ENCODE data around the gene TMEM259. TPM values are rescaled to one million over a fixed set of nuclear protein-coding genes. Genes with fewer than 3 reads are reported as not detected.

TMEM259 gene
- total and polyA plus RNA-seq, 9 of the 15 experiments (the other 6 are each of a cell fraction or from before 2014, with no cell fraction given) = 0.52 to 231 (median 63.6) TPM

GRCh38 chr19:1040476-1041271 is 19.8 kb upstream of the TMEM259 start (continued):
- TF ChIP-seq CTCFL (IDR thresholded peaks at IDR 0.05; ENCODE audit: borderline replicate concordance, insufficient read depth, low read depth, low read length, poor library complexity, severe bottlenecking) (no peak), ZC3H8 (IDR thresholded peaks at IDR 0.05) (no peak), CBFA2T2 (conservative IDR thresholded peaks at IDR 0.05) (peak; percentile 84), ATF7 (IDR thresholded peaks at IDR 0.05) (peak; percentile 78), LEF1 (IDR thresholded peaks at IDR 0.05) (peak; percentile 50; the same call in 1 of the 2 replicates), CBX3 (IDR thresholded peaks at IDR 0.05; ENCODE audit: borderline replicate concordance in 1 of 2, low read length in 2 of 2) (peak in 1 of 2 experiments; percentile 49; a peak in 1 of 3 replicates), JUN (IDR thresholded peaks at IDR 0.05; ENCODE audit: borderline replicate concordance, low read depth, low read length) (peak; percentile 51; the same call in 1 of the 2 replicates), JUN (CRISPR knock-in tag; IDR thresholded peaks at IDR 0.05; ENCODE audit: borderline replicate concordance) (no peak), JUND (IDR thresholded peaks at IDR 0.05; ENCODE audit: borderline replicate concordance, low read depth, low read length) (peak; percentile 50), JUND (tag; IDR thresholded peaks at IDR 0.05; ENCODE audit: borderline replicate concordance, low read depth, low read length) (peak; percentile 62; the same call in 2 of the 3 replicates), BCOR (IDR thresholded peaks at IDR 0.05) (peak; percentile 100), CUX1 (CRISPR knock-in tag; IDR thresholded peaks at IDR 0.05) (no peak), POLR2AphosphoS2 (IDR thresholded peaks at IDR 0.05; ENCODE audit: low read length) (no peak), PKNOX1 (IDR thresholded peaks at IDR 0.05) (peak; percentile 100), RFX5 (IDR thresholded peaks at IDR 0.05; ENCODE audit: low read depth, low read length) (no peak), ZNF24 (IDR thresholded peaks at IDR 0.05) (peak; percentile 48; the same call in 1 of the 2 replicates), MBD2 (IDR thresholded peaks at IDR 0.05; ENCODE audit: borderline replicate concordance, low read depth) (peak; percentile 98)
